CD14-positive monocyte (primary cell): ENCODE results near the gene GLTPD2. TPM values are rescaled to one million over a fixed set of nuclear protein-coding genes. Genes with fewer than 3 reads are reported as not detected.

Experiments
- DNase-seq, 3 donors: peaks; one replicate each; pipeline ENCODE4 v3.0.0-alpha.2; 2011 to 2022
- H2AFZ ChIP-seq: 2 replicates; pipeline ENCODE4 v1.6.0; 2012; ENCODE audit warnings: mild to moderate bottlenecking, low read depth, low read length, inconsistent platforms; ENCODE audit not compliant: insufficient read depth, poor library complexity, severe bottlenecking
- H3K27ac ChIP-seq, 2 donors: 1 replicate in 1 of 2; 2 replicates in 1 of 2; pipeline ENCODE4 v1.5.1; 2012 to 2013; ENCODE audit warnings: low read length in 2 of 2, control low read depth in 1 of 2, inconsistent platforms in 1 of 2, low read depth in 1 of 2, mild to moderate bottlenecking in 1 of 2
- H3K27me3 ChIP-seq, 2 donors: one replicate each; pipeline versions ENCODE4 v1.6.0 to v1.6.1; 2011 to 2013; ENCODE audit warnings: low read length in 2 of 2; ENCODE audit not compliant: control insufficient read depth in 2 of 2, insufficient read depth in 2 of 2
- H3K36me3 ChIP-seq, 2 donors: replicated peaks in 1 of 2; 1 replicate in 1 of 2; 2 replicates in 1 of 2; pipeline versions ENCODE4 v1.5.1 to v1.6.1; 2012 to 2013; ENCODE audit warnings: low read length in 2 of 2, control low read depth in 1 of 2, inconsistent platforms in 1 of 2, mild to moderate bottlenecking in 1 of 2; ENCODE audit not compliant: insufficient read depth in 2 of 2, control insufficient read depth in 1 of 2
- H3K4me1 ChIP-seq, 2 donors: 1 replicate in 1 of 2; 2 replicates in 1 of 2; pipeline versions ENCODE4 v1.5.1 to v1.6.1; 2012 to 2013; ENCODE audit warnings: low read length in 2 of 2, control low read depth in 1 of 2, inconsistent platforms in 1 of 2, mild to moderate bottlenecking in 1 of 2, moderate library complexity in 1 of 2; ENCODE audit not compliant: insufficient read depth in 2 of 2, control insufficient read depth in 1 of 2
- H3K4me2 ChIP-seq: replicated peaks from 2 replicates; pipeline ENCODE3; 2012; ENCODE audit warnings: low read length, moderate library complexity, mild to moderate bottlenecking; ENCODE audit not compliant: poor library complexity, severe bottlenecking; ENCODE audit errors: extremely low read depth
- H3K4me3 ChIP-seq, 3 experiments: fragments of 200-600 bp in 1 of 3; sonication (generic) in 1 of 3; replicated peaks in 1 of 3; 1 replicate in 2 of 3; 2 replicates in 1 of 3; pipeline ENCODE4 v1.5.1; 2011 to 2013; ENCODE audit warnings: low read length in 3 of 3, mild to moderate bottlenecking in 3 of 3, control low read depth in 2 of 3, low read depth in 2 of 3, inconsistent platforms in 1 of 3, moderate library complexity in 1 of 3
- H3K79me2 ChIP-seq: 2 replicates; pipeline ENCODE4 v1.6.0; 2012; ENCODE audit warnings: mild to moderate bottlenecking, control low read depth, inconsistent platforms, low read length, moderate library complexity; ENCODE audit not compliant: insufficient read depth
- H3K9ac ChIP-seq: 2 replicates; pipeline ENCODE4 v1.6.0; 2017; ENCODE audit warnings: low read length, mild to moderate bottlenecking; ENCODE audit not compliant: insufficient read depth, poor library complexity, severe bottlenecking
- H3K9me3 ChIP-seq, 2 donors: replicated peaks in 1 of 2; 1 replicate in 1 of 2; 2 replicates in 1 of 2; pipeline versions ENCODE4 v1.5.1 to v1.6.1; 2012 to 2013; ENCODE audit warnings: low read length in 2 of 2, control low read depth in 1 of 2; ENCODE audit not compliant: control insufficient read depth in 1 of 2, insufficient read depth in 1 of 2
- H4K20me1 ChIP-seq: 2 replicates; pipeline ENCODE4 v1.6.0; 2012; ENCODE audit warnings: mild to moderate bottlenecking, low read length, control low read depth, moderate library complexity; ENCODE audit not compliant: insufficient read depth
- H3K27ac Mint-ChIP-seq, 7 donors: one replicate each; pipeline ENCODE4 v1.8.0; 2020; ENCODE audit warnings: mild to moderate bottlenecking in 7 of 7, mixed read lengths in 7 of 7, moderate library complexity in 6 of 7, inconsistent platforms in 2 of 7
- H3K27me3 Mint-ChIP-seq, 3 donors: one replicate each; pipeline ENCODE4 v1.8.0; 2021 to 2022; ENCODE audit warnings: low read depth in 3 of 3, mild to moderate bottlenecking in 3 of 3, mixed read lengths in 3 of 3, moderate library complexity in 3 of 3, inconsistent platforms in 1 of 3
- H3K36me3 Mint-ChIP-seq, 2 donors: one replicate each; pipeline ENCODE4 v1.8.0; 2020; ENCODE audit warnings: mixed read lengths in 2 of 2, inconsistent platforms in 1 of 2, mild to moderate bottlenecking in 1 of 2
- H3K4me1 Mint-ChIP-seq: one replicate; pipeline ENCODE4 v1.8.0; 2020; ENCODE audit warnings: mild to moderate bottlenecking, mixed read lengths
- H3K4me3 Mint-ChIP-seq, 2 donors: one replicate each; pipeline ENCODE4 v1.8.0; 2020; ENCODE audit warnings: mild to moderate bottlenecking in 2 of 2, mixed read lengths in 2 of 2, moderate library complexity in 1 of 2
- H3K9me3 Mint-ChIP-seq, 7 donors: one replicate each; pipeline ENCODE4 v1.8.0; 2020 to 2022; ENCODE audit warnings: mixed read lengths in 7 of 7, mild to moderate bottlenecking in 6 of 7, moderate library complexity in 6 of 7, inconsistent platforms in 2 of 7
- WGBS: methylation state at CpG from one replicate; pipeline ENCODE4 v1.1.5; 2013; ENCODE audit warnings: missing lambda C conversion rate; ENCODE audit not compliant: insufficient coverage; 5-methylcytosine and 5-hydroxymethylcytosine counted together
- intact Hi-C, 2 donors: fragments of 100-400 bp; cut with micrococcal nuclease; formaldehyde crosslinking; loops; one replicate each; pipeline versions ENCODE4 v1.15.0 to v1.15.1; 2023
- polyA plus RNA-seq, 3 donors: library from polyadenylated mRNA; depleted of rRNA in 1 of 3; unstranded in 2 of 3; stranded (reverse) in 1 of 3; fragments of 300-500 nt in 2 of 3; fragments of >200 nt in 1 of 3; fragmentation: Illumina TruSeq in 2 of 3; gene quantifications; 1 replicate in 2 of 3; 2 replicates in 1 of 3; pipeline ENCODE4 v1.2.3, GENCODE V29; 2012 to 2021
- TF ChIP-seq, protein P1 (sequence below): fragments of 200-600 bp; IDR thresholded peaks from one replicate; pipeline ENCODE4 v1.8.0; 2022; ENCODE audit warnings: antibody characterized with exemption, mild to moderate bottlenecking

Gene GLTPD2
- polyA plus RNA-seq, 3 donors, result 0.27 to 2.1 (median 1.5) TPM

GRCh38 chr17:4768298-4768697 is 20.5 kb upstream of the GLTPD2 start:
- peaks cover 78 to 85% of the 10 kb centered on the region in 2 donors for H3K4me1 ChIP-seq
- Mint-ChIP-seq H3K36me3 (peaks cover 0 to 6% of the 10 kb centered on the region in 2 donors), H3K4me1 (peaks cover 65% of the 10 kb centered on the region), H3K27me3 (peaks cover 2 to 15% (median 12%) of the 10 kb centered on the region in 3 donors), H3K27ac (peak overlapping the region; percentile 94 to 99 (median 99)), H3K4me3 (peak overlapping the region in 1 of 2 donors; percentile 53), H3K9me3 (peaks cover 0 to 4% (median 0%) of the 10 kb centered on the region in 7 donors)
- no peak overlapping the region for H2AFZ ChIP-seq
- no peaks in the 10 kb centered on the region for H3K27me3 ChIP-seq
- DNase-seq, result peak; percentile 85 to 90 (median 87)
- no peaks in the 10 kb centered on the region for H4K20me1 ChIP-seq
- 63% methylated on average over 3 of the region's 6 CpGs for WGBS
- H3K9ac ChIP-seq, result peak overlapping the region; percentile 37
- peak overlapping the region; percentile 23 for H3K4me2 ChIP-seq
- no peaks in the 10 kb centered on the region for H3K36me3 ChIP-seq
- H3K4me3 ChIP-seq, result no peak overlapping the region
- H3K9me3 ChIP-seq, result no peaks in the 10 kb centered on the region
- peak overlapping the region; percentile 82 to 98 for H3K27ac ChIP-seq
- no peaks in the 10 kb centered on the region for H3K79me2 ChIP-seq
- intact Hi-C loops, result loop anchor here (2.0 to 5.0 kb wide), 3 partner anchors 21 to 179 kb away; partner anchors contain the start of genes GLTPD2 (in 1 of the 2), MED11 (in 1 of the 2) and PFN1 (in 1 of the 2)
- TF ChIP-seq, protein P1, sequence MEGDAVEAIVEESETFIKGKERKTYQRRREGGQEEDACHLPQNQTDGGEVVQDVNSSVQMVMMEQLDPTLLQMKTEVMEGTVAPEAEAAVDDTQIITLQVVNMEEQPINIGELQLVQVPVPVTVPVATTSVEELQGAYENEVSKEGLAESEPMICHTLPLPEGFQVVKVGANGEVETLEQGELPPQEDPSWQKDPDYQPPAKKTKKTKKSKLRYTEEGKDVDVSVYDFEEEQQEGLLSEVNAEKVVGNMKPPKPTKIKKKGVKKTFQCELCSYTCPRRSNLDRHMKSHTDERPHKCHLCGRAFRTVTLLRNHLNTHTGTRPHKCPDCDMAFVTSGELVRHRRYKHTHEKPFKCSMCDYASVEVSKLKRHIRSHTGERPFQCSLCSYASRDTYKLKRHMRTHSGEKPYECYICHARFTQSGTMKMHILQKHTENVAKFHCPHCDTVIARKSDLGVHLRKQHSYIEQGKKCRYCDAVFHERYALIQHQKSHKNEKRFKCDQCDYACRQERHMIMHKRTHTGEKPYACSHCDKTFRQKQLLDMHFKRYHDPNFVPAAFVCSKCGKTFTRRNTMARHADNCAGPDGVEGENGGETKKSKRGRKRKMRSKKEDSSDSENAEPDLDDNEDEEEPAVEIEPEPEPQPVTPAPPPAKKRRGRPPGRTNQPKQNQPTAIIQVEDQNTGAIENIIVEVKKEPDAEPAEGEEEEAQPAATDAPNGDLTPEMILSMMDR, result no peak

DNA sequence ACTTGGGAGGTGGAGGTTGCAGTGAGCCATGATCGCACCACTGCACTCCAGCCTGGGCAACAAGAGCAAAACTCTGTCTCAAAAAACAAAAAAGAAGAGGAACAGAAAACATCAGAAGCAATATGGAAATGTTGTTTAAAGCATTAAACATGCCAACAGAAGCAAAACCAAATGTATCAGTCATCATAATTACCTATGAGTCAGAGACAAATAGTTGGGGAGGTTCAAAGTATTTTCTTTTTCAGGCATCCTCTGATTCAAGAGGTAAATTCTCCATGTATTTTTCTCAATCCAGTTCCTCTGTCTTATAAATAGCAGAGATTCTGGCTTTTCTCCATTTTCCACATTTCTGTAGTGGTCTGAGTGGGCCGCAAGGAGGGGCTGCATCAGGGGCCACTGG is 19.1 kb upstream of the GLTPD2 start:
- Mint-ChIP-seq H3K4me3 (no peak overlapping the region), H3K36me3 (peaks cover 0 to 6% of the 10 kb centered on the region in 2 donors), H3K27ac (peak overlapping the region; percentile 50 to 98 (median 94)), H3K27me3 (peaks cover 4 to 23% (median 19%) of the 10 kb centered on the region in 3 donors), H3K4me1 (peaks cover 55% of the 10 kb centered on the region), H3K9me3 (peaks cover 0 to 4% (median 0%) of the 10 kb centered on the region in 7 donors)
- no peaks in the 10 kb centered on the region for H4K20me1 ChIP-seq
- H3K9me3 ChIP-seq, result no peaks in the 10 kb centered on the region
- H3K9ac ChIP-seq, result no peak overlapping the region
- intact Hi-C loops, result loop anchor here (2.0 to 5.0 kb wide), 4 partner anchors 17 to 178 kb away; partner anchors contain the start of genes GLTPD2 (in 1 of the 2), MED11 (in 1 of the 2), PFN1 (in 1 of the 2) and VMO1 (in 1 of the 2)
- H3K27me3 ChIP-seq, result no peaks in the 10 kb centered on the region
- TF ChIP-seq, protein P1, result no peak
- DNase-seq, result peak; percentile 41 to 58 (median 43)
- no peak overlapping the region for H3K4me2 ChIP-seq
- 86% methylated on average over 1 of the region's 2 CpGs for WGBS
- no peaks in the 10 kb centered on the region for H3K36me3 ChIP-seq
- no peak overlapping the region for H3K4me3 ChIP-seq
- peaks cover 64 to 71% of the 10 kb centered on the region in 2 donors for H3K4me1 ChIP-seq
- no peaks in the 10 kb centered on the region for H3K79me2 ChIP-seq
- peak overlapping the region; percentile 51 to 98 for H3K27ac ChIP-seq
- no peak overlapping the region for H2AFZ ChIP-seq
